ENCODE data around the gene KCTD1. TPM values are rescaled to one million over a fixed set of nuclear protein-coding genes. Genes with fewer than 3 reads are reported as not detected.

Gene KCTD1
- 32.0 and 44.5 TPM in 2 replicates for polyA plus RNA-seq
- polyA minus RNA-seq: 52.6 and 54.3 TPM in 2 replicates

DNA sequence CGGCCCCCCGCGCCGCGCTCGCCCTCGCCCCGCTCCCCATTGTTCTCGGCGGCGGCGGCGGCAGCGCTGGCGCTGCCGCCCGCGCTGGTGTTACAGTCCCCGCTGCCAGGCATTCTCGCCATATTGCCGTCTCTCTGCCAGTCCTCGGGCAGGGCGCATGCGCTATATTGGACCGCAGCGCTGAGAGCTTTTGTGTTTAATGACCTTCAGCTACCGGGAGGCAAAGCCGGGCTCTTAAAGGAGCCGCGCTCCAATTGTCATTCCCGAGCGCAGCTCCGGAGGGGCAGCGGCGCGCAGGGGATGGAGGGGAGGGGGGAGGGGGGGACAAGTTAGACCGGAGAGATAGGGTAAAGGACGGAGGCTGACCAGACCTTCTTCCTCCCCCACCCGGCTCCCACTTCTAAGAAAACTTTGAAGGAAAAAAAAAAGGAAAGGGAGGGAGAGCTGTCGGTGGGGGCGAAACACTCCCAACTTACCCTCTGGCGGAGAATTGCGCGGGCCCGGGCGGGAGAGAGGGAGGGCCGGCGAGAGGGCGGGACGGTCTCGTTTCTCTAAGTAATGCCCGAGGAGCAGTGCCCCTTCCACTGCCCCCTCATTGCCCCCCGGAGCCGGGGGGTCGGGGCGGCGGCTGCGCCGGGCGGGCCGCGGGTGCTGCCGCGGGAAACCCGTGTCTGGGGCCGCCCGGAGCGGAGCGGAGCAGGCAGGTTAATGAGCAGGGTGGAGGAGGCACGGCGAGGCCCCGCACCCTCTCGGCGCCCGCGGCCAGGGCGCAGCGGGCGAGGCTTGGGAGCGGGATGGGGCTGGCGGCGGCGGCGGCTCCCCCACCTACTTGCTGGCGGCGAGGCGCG lies at the start of gene KCTD1:
Gene KCTD1, minus strand, starts transcription at position 139 of the 848 bp plus-strand sequence. Its CDS starts 17 bp downstream, at position 122.
- H3K9me2 ChIP-seq (ENCODE audit: insufficient read depth, low read length): no peaks in the 10 kb centered on the region
- peaks cover 28% of the 10 kb centered on the region for H3K79me2 ChIP-seq (replicated peaks; ENCODE audit: insufficient read depth, low read length)
- peak within 1 kb of the TSS; percentile 49 for H2AFZ ChIP-seq (ENCODE audit: low read depth, low read length)
- peak within 1 kb of the TSS; percentile 92 for H3K4me3 ChIP-seq (ENCODE audit: low read length)
- no peaks in the 10 kb centered on the region for H3F3A ChIP-seq (ENCODE audit: insufficient read depth, low read length, poor library complexity, severe bottlenecking)
- no peaks in the 10 kb centered on the region for H3K36me3 ChIP-seq (ENCODE audit: insufficient read depth, low read length)
- TF ChIP-seq POLR2AphosphoS5 (IDR thresholded peaks at IDR 0.05) (peak; percentile 67), CTCF (IDR thresholded peaks at IDR 0.05; ENCODE audit: poor library complexity, severe bottlenecking) (no peak), RAD21 (conservative IDR thresholded peaks at IDR 0.05) (no peak)
- H3K9ac ChIP-seq (ENCODE audit: low read length): peak within 1 kb of the TSS; percentile 82
- no peaks in the 10 kb centered on the region for H3K9me3 ChIP-seq (ENCODE audit: low read length)
- H3K27ac ChIP-seq (ENCODE audit: low read length): peak within 1 kb of the TSS; percentile 69
- peak within 1 kb of the TSS; percentile 59 for H3K4me2 ChIP-seq (ENCODE audit: low read length)
- no peaks in the 10 kb centered on the region for H4K20me1 ChIP-seq (ENCODE audit: insufficient read depth)
- H3K27me3 ChIP-seq (ENCODE audit: insufficient read depth, low read depth, low read length): peaks cover 46% of the 10 kb centered on the region

- H3K27me3 ChIP-seq (ENCODE audit: insufficient read depth, low read depth, low read length): no peaks in the 10 kb centered on the region
- H3K4me3 ChIP-seq (ENCODE audit: low read length): no peak overlapping the region
- H3K9me3 ChIP-seq (ENCODE audit: low read length): no peaks in the 10 kb centered on the region
- H3F3A ChIP-seq (ENCODE audit: insufficient read depth, low read length, poor library complexity, severe bottlenecking): no peaks in the 10 kb centered on the region
- no peaks in the 10 kb centered on the region for H4K20me1 ChIP-seq (ENCODE audit: insufficient read depth)
- H3K9ac ChIP-seq (ENCODE audit: low read length): no peak overlapping the region
- H3K4me2 ChIP-seq (ENCODE audit: low read length): no peak overlapping the region
- TF ChIP-seq SMC3 (conservative IDR thresholded peaks at IDR 0.05; ENCODE audit: poor library complexity) (no peak), RAD21 (conservative IDR thresholded peaks at IDR 0.05) (no peak), CTCF (IDR thresholded peaks at IDR 0.05; ENCODE audit: poor library complexity, severe bottlenecking) (no peak), EP300 (conservative IDR thresholded peaks at IDR 0.05; ENCODE audit: poor library complexity, severe bottlenecking) (no peak), MXI1 (conservative IDR thresholded peaks at IDR 0.05; ENCODE audit: poor library complexity, severe bottlenecking) (no peak), TAF1 (IDR thresholded peaks at IDR 0.05; ENCODE audit: low read depth) (no peak), REST (IDR thresholded peaks at IDR 0.05; ENCODE audit: borderline replicate concordance) (no peak), POLR2AphosphoS5 (IDR thresholded peaks at IDR 0.05) (no peak), EZH2 (IDR thresholded peaks at IDR 0.05; ENCODE audit: borderline replicate concordance, insufficient read depth, low read length, poor library complexity, severe bottlenecking) (no peak)
- H3K36me3 ChIP-seq (ENCODE audit: insufficient read depth, low read length): no peaks in the 10 kb centered on the region
- H3K79me2 ChIP-seq (replicated peaks; ENCODE audit: insufficient read depth, low read length): no peaks in the 10 kb centered on the region
- H2AFZ ChIP-seq (ENCODE audit: low read depth, low read length): no peak overlapping the region
- no peak overlapping the region for H3K27ac ChIP-seq (ENCODE audit: low read length)
- H3K9me2 ChIP-seq (ENCODE audit: insufficient read depth, low read length): no peaks in the 10 kb centered on the region
Observed at GRCh38 chr18:26593365-26594320, 45.3 kb upstream of the KCTD1 start.
